ENCODE results near the gene PERM1. TPM values are rescaled to one million over a fixed set of nuclear protein-coding genes. Genes with fewer than 3 reads are reported as not detected.
"Not testable (repeated sequence)": the region's sequence is repeated elsewhere in the genome, so short reads cannot be mapped to it uniquely, and the experiment has no call there.

Gene PERM1
- total and polyA plus RNA-seq, 2 of the 13 experiments (the other 11 are each of a cell fraction or from before 2014, with no cell fraction given) = 0.04 to 0.29 TPM

GRCh38 chr1:947958-948357 is 33.9 kb downstream of the PERM1 start:
- H4K20me1 ChIP-seq (ENCODE audit: insufficient read depth, low read length) = peaks cover 8% of the 10 kb centered on the region; the same call in 1 of the 2 replicates
- no peak for DNase-seq (ENCODE audit: low spot score)
- H3K9me3 ChIP-seq (ENCODE audit: low read length) = no peaks in the 10 kb centered on the region
- no peak overlapping the region for H3K4me2 ChIP-seq (ENCODE audit: low read depth, low read length)
- intact Hi-C loops (cut with micrococcal nuclease; ENCODE audit: unreplicated experiment) = no loop called here
- BruUV-seq (replicated peaks) = no TSS peak
- H2AFZ ChIP-seq (ENCODE audit: low read length) = no peak overlapping the region
- no peaks in the 10 kb centered on the region for H3K27me3 ChIP-seq (ENCODE audit: control insufficient read depth in 1 of 2, insufficient read depth in 2 of 2, low read length in 2 of 2)
- ATAC-seq = no peak
- WGBS (ENCODE audit: low lambda C conversion rate) = no CpG with 5 or more reads among the region's 15 CpGs
- no peaks in the 10 kb centered on the region for H3K4me1 ChIP-seq (ENCODE audit: insufficient read depth, low read length)
- peaks cover 35 to 70% of the 10 kb centered on the region in 2 experiments for H3K36me3 ChIP-seq (replicated peaks in 1 of 2; ENCODE audit: control insufficient read depth in 1 of 2, insufficient read depth in 2 of 2, low read length in 2 of 2)
- TF ChIP-seq RBFOX2 (IDR thresholded peaks at IDR 0.05; ENCODE audit: low read depth, low read length) = 0 out of 2 replicates have a peak, but pooled peaks have one; percentile 33
- TF ChIP-seq, protein P1, sequence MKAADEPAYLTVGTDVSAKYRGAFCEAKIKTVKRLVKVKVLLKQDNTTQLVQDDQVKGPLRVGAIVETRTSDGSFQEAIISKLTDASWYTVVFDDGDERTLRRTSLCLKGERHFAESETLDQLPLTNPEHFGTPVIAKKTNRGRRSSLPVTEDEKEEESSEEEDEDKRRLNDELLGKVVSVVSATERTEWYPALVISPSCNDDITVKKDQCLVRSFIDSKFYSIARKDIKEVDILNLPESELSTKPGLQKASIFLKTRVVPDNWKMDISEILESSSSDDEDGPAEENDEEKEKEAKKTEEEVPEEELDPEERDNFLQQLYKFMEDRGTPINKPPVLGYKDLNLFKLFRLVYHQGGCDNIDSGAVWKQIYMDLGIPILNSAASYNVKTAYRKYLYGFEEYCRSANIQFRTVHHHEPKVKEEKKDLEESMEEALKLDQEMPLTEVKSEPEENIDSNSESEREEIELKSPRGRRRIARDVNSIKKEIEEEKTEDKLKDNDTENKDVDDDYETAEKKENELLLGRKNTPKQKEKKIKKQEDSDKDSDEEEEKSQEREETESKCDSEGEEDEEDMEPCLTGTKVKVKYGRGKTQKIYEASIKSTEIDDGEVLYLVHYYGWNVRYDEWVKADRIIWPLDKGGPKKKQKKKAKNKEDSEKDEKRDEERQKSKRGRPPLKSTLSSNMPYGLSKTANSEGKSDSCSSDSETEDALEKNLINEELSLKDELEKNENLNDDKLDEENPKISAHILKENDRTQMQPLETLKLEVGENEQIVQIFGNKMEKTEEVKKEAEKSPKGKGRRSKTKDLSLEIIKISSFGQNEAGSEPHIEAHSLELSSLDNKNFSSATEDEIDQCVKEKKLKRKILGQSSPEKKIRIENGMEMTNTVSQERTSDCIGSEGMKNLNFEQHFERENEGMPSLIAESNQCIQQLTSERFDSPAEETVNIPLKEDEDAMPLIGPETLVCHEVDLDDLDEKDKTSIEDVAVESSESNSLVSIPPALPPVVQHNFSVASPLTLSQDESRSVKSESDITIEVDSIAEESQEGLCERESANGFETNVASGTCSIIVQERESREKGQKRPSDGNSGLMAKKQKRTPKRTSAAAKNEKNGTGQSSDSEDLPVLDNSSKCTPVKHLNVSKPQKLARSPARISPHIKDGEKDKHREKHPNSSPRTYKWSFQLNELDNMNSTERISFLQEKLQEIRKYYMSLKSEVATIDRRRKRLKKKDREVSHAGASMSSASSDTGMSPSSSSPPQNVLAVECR (CRISPR knock-in tag; IDR thresholded peaks at IDR 0.05; ENCODE audit: borderline replicate concordance) = no peak
- ChIA-PET POLR2A (no interaction called here), CTCF (ENCODE audit: low intra/inter-chr PET ratio, low total read pairs) (no interaction called here)
- H3K4me3 ChIP-seq (replicated peaks in 1 of 3; ENCODE audit: insufficient read depth in 1 of 3, low read depth in 2 of 3, low read length in 3 of 3) = no peak overlapping the region
- no peak overlapping the region for H3K9ac ChIP-seq (ENCODE audit: insufficient read depth, low read depth, low read length)
- no peaks in the 10 kb centered on the region for H3K79me2 ChIP-seq (ENCODE audit: insufficient read depth, low read length)
- no peak for FAIRE-seq
- H3K27ac ChIP-seq (ENCODE audit: extremely low read length, insufficient read depth, low read length) = no peak overlapping the region
- in situ Hi-C loops (cut with HindIII; ENCODE audit: extremely low pct_ligation_motif_present, low pct_unique_long_range_greater_than_20kb) = no loop called here

- H3K4me1 ChIP-seq (ENCODE audit: insufficient read depth, low read length); CTCF ChIA-PET (ENCODE audit: low intra/inter-chr PET ratio, low total read pairs); in situ Hi-C loops (cut with HindIII; ENCODE audit: extremely low pct_ligation_motif_present, low pct_unique_long_range_greater_than_20kb); H3K79me2 ChIP-seq (ENCODE audit: insufficient read depth, low read length); H4K20me1 ChIP-seq (ENCODE audit: insufficient read depth, low read length); H2AFZ ChIP-seq (ENCODE audit: low read length); H3K4me2 ChIP-seq (ENCODE audit: low read depth, low read length); H3K9ac ChIP-seq (ENCODE audit: insufficient read depth, low read depth, low read length); H3K4me3 ChIP-seq (replicated peaks in 1 of 3; ENCODE audit: insufficient read depth in 1 of 3, low read depth in 2 of 3, low read length in 3 of 3); H3K27me3 ChIP-seq (ENCODE audit: control insufficient read depth in 1 of 2, insufficient read depth in 2 of 2, low read length in 2 of 2); BruUV-seq (replicated peaks); POLR2A ChIA-PET; H3K9me3 ChIP-seq (ENCODE audit: low read length); H3K27ac ChIP-seq (ENCODE audit: extremely low read length, insufficient read depth, low read length); intact Hi-C loops (cut with micrococcal nuclease; ENCODE audit: unreplicated experiment); ATAC-seq; FAIRE-seq; DNase-seq (ENCODE audit: low spot score): not testable (repeated sequence)
- 96% methylated on average over 8 of the region's 13 CpGs for WGBS (ENCODE audit: low lambda C conversion rate)
- H3K36me3 ChIP-seq (replicated peaks in 1 of 2; ENCODE audit: control insufficient read depth in 1 of 2, insufficient read depth in 2 of 2, low read length in 2 of 2) = peaks cover 32 to 60% of the 10 kb centered on the region in 2 experiments
These were observed 35.1 kb downstream of the PERM1 start for GRCh38 chr1:946811-947210.
